Nephron progenitor cell (in vitro differentiated cells): ENCODE measurements around the gene FSCN2.

Experiments
- DNase-seq: peaks from one replicate; pipeline ENCODE4 v3.0.0; 2021
- H3K27ac Mint-ChIP-seq: 2 replicates; pipeline ENCODE4 v1.8.0; 2021; ENCODE audit warnings: mild to moderate bottlenecking, moderate library complexity, mixed read lengths
- H3K27me3 Mint-ChIP-seq: 2 replicates; pipeline ENCODE4 v1.8.0; 2021; ENCODE audit warnings: mild to moderate bottlenecking, low read depth, mixed read lengths; ENCODE audit not compliant: poor library complexity
- H3K36me3 Mint-ChIP-seq: 2 replicates; pipeline ENCODE4 v1.8.0; 2021; ENCODE audit warnings: low read depth, mixed read lengths
- H3K4me1 Mint-ChIP-seq: 2 replicates; pipeline ENCODE4 v1.8.0; 2021; ENCODE audit warnings: mixed read lengths
- H3K4me3 Mint-ChIP-seq: 2 replicates; pipeline ENCODE4 v1.8.0; 2021; ENCODE audit warnings: mild to moderate bottlenecking, moderate library complexity, mixed read lengths
- H3K9me3 Mint-ChIP-seq: 2 replicates; pipeline ENCODE4 v1.8.0; 2021; ENCODE audit warnings: mild to moderate bottlenecking, moderate library complexity, mixed read lengths
- CTCF ChIP-seq: fragments of 200-600 bp; sonication (generic); IDR thresholded peaks from 2 replicates; pipeline ENCODE4 v1.5.0; 2021; ENCODE audit warnings: antibody characterized with exemption

FSCN2 gene

GRCh38 chr17:81558115-81558468, 29.9 kb downstream of the FSCN2 start:
- Mint-ChIP-seq H3K4me3 (no peak overlapping the region), H3K27ac (no peak overlapping the region), H3K9me3 (no peaks in the 10 kb centered on the region), H3K4me1 (peaks cover 14% of the 10 kb centered on the region), H3K36me3 (peaks cover 27% of the 10 kb centered on the region), H3K27me3 (no peaks in the 10 kb centered on the region)
- DNase-seq: no peak
- no peak for TF ChIP-seq CTCF

GRCh38 chr17:81558941-81559806, 31.0 kb downstream of the FSCN2 start:
- TF ChIP-seq CTCF: no peak
- H3K9me3 Mint-ChIP-seq: no peaks in the 10 kb centered on the region
- no peak overlapping the region for H3K27ac Mint-ChIP-seq
- no peak overlapping the region for H3K4me3 Mint-ChIP-seq
- peaks cover 3% of the 10 kb centered on the region for H3K4me1 Mint-ChIP-seq
- H3K36me3 Mint-ChIP-seq: peaks cover 35% of the 10 kb centered on the region
- H3K27me3 Mint-ChIP-seq: no peaks in the 10 kb centered on the region
- DNase-seq: no peak

DNA sequence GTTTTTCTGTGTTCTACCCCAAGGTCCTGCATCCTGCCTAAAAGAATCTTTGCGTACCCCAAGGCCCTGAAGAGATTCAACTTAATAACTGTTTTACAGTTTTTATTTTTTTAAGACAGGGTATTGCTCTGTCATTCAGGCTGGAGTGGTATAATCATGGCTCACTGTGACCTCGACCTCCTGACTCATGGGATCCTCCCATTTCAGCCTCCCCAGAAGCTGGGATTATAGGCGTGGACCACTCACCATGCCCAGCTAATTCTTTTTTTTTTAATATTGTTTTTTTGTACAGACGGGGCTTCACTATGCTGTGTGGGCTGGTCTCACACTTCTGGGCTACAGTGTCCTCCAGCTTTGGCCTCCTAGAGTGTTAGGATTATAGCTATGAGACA, 33.3 kb downstream of the FSCN2 start:
- Mint-ChIP-seq H3K9me3 (no peaks in the 10 kb centered on the region), H3K27me3 (no peaks in the 10 kb centered on the region), H3K27ac (peak overlapping the region; percentile 46), H3K4me1 (peaks cover 3% of the 10 kb centered on the region), H3K4me3 (no peak overlapping the region), H3K36me3 (peaks cover 54% of the 10 kb centered on the region)
- TF ChIP-seq CTCF: no peak
- DNase-seq: no peak

- Mint-ChIP-seq H3K36me3 (peaks cover 59% of the 10 kb centered on the region), H3K9me3 (no peaks in the 10 kb centered on the region), H3K27ac (no peak overlapping the region), H3K27me3 (no peaks in the 10 kb centered on the region), H3K4me1 (peaks cover 9% of the 10 kb centered on the region), H3K4me3 (no peak overlapping the region)
- DNase-seq: no peak
- no peak for TF ChIP-seq CTCF
These were observed 35.8 kb downstream of the FSCN2 start for GRCh38 chr17:81563861-81564586.

- Mint-ChIP-seq H3K4me3 (no peak overlapping the region), H3K4me1 (peaks cover 9% of the 10 kb centered on the region)
- no peak for TF ChIP-seq CTCF
These were observed 36.6 kb downstream of the FSCN2 start for GRCh38 chr17:81564778-81565177.

More at GRCh38 chr17:81564778-81565177, 36.6 kb downstream of the FSCN2 start:
- no peak overlapping the region for H3K27ac Mint-ChIP-seq
- no peaks in the 10 kb centered on the region for H3K27me3 Mint-ChIP-seq
- no peak for DNase-seq
- peaks cover 59% of the 10 kb centered on the region for H3K36me3 Mint-ChIP-seq
- no peaks in the 10 kb centered on the region for H3K9me3 Mint-ChIP-seq
